IPS DF 4.7 (cell line): ENCODE results near the gene MUC5B.
"Not testable (repeated sequence)": the region's sequence is repeated elsewhere in the genome, so short reads cannot be mapped to it uniquely, and the experiment has no call there.

Source experiments
- DNase-seq: peaks from one replicate; pipeline ENCODE4 v3.0.0-alpha.2; 2013; ENCODE audit warnings: low spot score; ENCODE audit errors: extremely low read depth

Gene MUC5B

GRCh38 chr11:1245717-1246116, 22.9 kb downstream of the MUC5B start:
- DNase-seq, result not testable (repeated sequence)

GRCh38 chr11:1246301-1246700, 23.4 kb downstream of the MUC5B start:
- DNase-seq, result not testable (repeated sequence)

GRCh38 chr11:1247026-1247425, 24.2 kb downstream of the MUC5B start:
- DNase-seq, result not testable (repeated sequence)

GRCh38 chr11:1248951-1249350, 26.1 kb downstream of the MUC5B start:
- DNase-seq, result not testable (repeated sequence)

GRCh38 chr11:1250411-1250810, 27.5 kb downstream of the MUC5B start:
- DNase-seq, result not testable (repeated sequence)

- DNase-seq, result no peak
These were observed 28.4 kb downstream of the MUC5B start for GRCh38 chr11:1251236-1251770.

GRCh38 chr11:1252371-1253102, 29.7 kb downstream of the MUC5B start:
- DNase-seq, result no peak

- no peak for DNase-seq
These were observed 30.2 kb downstream of the MUC5B start for GRCh38 chr11:1253103-1253485.

GRCh38 chr11:1254086-1254648, 31.3 kb downstream of the MUC5B start:
- DNase-seq, result no peak

GRCh38 chr11:1254733-1255132, 31.9 kb downstream of the MUC5B start:
- no peak for DNase-seq

GRCh38 chr11:1255151-1255550, 32.3 kb downstream of the MUC5B start:
- DNase-seq, result no peak

- no peak for DNase-seq
These were observed 33.6 kb downstream of the MUC5B start for GRCh38 chr11:1256257-1257045.

GRCh38 chr11:1257366-1257765, 34.5 kb downstream of the MUC5B start:
- DNase-seq, result no peak

- DNase-seq, result no peak
These were observed 35.0 kb downstream of the MUC5B start for GRCh38 chr11:1257916-1258315.

GRCh38 chr11:1258401-1259075, 35.7 kb downstream of the MUC5B start:
- no peak for DNase-seq

- DNase-seq, result no peak
These were observed 36.2 kb downstream of the MUC5B start for GRCh38 chr11:1259076-1259461.

GRCh38 chr11:1259561-1259960, 36.7 kb downstream of the MUC5B start:
- DNase-seq, result no peak

GRCh38 chr11:1260023-1260501, 37.2 kb downstream of the MUC5B start:
- DNase-seq, result no peak

- no peak for DNase-seq
These were observed 37.8 kb downstream of the MUC5B start for GRCh38 chr11:1260620-1261019.

GRCh38 chr11:1261241-1262071, 38.6 kb downstream of the MUC5B start:
- DNase-seq, result no peak
